Measurements from ENCODE around the gene CBFB.

CBFB gene

DNA sequence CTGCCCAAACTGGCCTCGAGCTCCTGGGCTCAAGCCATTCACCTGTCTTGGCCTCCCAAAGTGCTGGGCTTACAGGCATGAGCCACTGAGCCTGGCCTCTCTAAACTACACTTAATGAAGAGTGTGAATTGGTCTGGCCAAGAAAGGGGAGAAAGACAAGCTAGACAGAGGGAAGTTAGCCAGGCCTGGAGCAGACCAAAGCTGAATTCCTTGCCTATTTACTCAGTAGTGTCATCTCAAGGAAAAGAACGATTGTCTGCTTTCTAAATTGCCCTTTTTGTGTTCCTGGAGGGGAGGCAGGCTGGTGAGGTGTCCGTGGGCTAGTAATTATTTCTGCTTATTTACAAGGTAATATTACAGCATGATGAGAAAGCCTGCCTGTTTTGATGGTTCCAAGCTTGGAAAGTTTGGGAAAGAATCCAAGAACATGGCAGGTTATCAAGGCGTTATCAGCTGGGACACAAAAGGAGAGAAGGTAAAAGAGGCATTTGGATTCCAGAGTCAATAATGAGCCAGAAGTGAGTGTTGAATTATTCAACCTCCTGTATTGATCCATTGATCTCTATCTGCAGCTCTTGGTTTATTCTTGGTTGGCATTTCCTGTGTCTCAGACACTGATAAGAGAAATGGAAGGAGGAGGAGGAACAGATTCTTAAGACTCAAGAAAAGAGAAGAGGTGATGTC, 6.3 kb upstream of the CBFB start:
- Histone ChIP-seq H3K9me3 (ENCODE audit: severe bottlenecking) (no peaks in the 10 kb centered on the region), H3K27me3 (ENCODE audit: insufficient read depth, poor library complexity, severe bottlenecking) (no peaks in the 10 kb centered on the region), H3K4me3 (ENCODE audit: severe bottlenecking) (no peak overlapping the region), H3K4me1 (ENCODE audit: insufficient read depth, poor library complexity, severe bottlenecking) (no peaks in the 10 kb centered on the region), H3K36me3 (ENCODE audit: low read depth) (no peaks in the 10 kb centered on the region), H3K27ac (ENCODE audit: poor library complexity, severe bottlenecking) (no peak overlapping the region)
- ATAC-seq (ENCODE audit: low read depth) (no peak), DNase-seq (ENCODE audit: low spot score) (peak; percentile 16)
- TF ChIP-seq, protein P1, sequence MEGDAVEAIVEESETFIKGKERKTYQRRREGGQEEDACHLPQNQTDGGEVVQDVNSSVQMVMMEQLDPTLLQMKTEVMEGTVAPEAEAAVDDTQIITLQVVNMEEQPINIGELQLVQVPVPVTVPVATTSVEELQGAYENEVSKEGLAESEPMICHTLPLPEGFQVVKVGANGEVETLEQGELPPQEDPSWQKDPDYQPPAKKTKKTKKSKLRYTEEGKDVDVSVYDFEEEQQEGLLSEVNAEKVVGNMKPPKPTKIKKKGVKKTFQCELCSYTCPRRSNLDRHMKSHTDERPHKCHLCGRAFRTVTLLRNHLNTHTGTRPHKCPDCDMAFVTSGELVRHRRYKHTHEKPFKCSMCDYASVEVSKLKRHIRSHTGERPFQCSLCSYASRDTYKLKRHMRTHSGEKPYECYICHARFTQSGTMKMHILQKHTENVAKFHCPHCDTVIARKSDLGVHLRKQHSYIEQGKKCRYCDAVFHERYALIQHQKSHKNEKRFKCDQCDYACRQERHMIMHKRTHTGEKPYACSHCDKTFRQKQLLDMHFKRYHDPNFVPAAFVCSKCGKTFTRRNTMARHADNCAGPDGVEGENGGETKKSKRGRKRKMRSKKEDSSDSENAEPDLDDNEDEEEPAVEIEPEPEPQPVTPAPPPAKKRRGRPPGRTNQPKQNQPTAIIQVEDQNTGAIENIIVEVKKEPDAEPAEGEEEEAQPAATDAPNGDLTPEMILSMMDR (IDR thresholded peaks at IDR 0.05; ENCODE audit: poor library complexity, severe bottlenecking), result no peak

DNA sequence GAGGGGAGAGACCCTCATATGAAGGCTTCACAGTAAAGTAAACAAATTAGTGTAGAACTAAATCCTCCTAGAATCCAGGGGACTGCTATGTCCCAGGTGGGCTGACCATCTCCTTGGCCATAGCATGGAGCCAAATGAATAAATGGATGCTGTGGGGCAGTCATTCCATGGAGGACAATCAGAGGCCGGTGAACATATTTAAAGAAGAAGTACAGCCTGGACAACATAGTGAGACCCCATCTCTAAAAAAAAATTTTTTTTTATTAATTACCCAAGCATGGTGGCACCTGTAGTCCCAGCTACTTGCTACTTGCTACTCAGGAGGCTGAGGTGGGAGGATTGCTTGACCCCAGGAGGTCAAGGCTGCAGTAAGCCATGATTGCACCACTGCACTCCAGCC, 5.3 kb upstream of the CBFB start:
- DNase-seq (ENCODE audit: low spot score), result peak; percentile 1
- no peaks in the 10 kb centered on the region for H3K27me3 ChIP-seq (ENCODE audit: insufficient read depth, poor library complexity, severe bottlenecking)

DNA sequence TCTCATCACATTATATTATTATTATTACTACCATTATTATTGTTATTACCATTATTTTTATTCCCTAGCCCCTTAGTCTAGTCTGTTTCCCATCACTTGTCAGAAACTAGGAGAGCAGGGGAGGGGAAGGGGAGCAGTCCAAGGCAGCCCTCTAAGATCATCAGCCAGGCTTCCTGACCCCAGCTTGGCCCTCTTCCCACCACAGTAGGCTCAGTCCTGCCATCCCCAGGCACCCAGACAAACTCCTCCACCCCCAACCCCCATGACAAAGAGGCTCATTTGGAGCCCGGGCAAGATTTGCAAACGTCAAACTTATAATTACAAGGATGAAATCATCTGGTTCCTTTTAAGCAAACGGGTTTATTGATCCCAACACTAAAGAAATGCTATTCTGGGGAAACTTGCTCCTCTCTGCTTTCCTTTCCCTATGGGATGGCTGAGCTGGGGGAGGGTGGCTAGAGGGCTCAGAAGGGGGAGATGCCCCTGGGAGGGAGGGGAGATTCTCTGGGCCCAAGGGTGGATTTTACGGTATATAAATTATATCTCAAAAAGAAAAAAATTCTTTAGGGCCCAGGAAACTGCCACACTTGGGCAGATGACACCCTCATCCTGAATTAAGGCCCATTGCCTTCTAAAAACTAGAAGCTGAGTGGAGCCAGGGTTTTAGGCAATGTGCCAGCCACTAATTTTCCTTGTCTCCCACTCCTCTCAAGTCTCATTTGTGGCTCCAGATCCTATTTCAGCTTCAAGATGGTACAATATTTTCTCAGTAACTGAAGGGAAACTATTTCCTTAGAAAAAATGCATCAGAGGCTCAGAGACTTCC, 4.4 kb upstream of the CBFB start:
- Histone ChIP-seq H3K4me1 (ENCODE audit: insufficient read depth, poor library complexity, severe bottlenecking) (no peaks in the 10 kb centered on the region), H3K27me3 (ENCODE audit: insufficient read depth, poor library complexity, severe bottlenecking) (no peaks in the 10 kb centered on the region), H3K9me3 (ENCODE audit: severe bottlenecking) (no peaks in the 10 kb centered on the region), H3K36me3 (ENCODE audit: low read depth) (no peaks in the 10 kb centered on the region), H3K4me3 (ENCODE audit: severe bottlenecking) (no peak overlapping the region), H3K27ac (ENCODE audit: poor library complexity, severe bottlenecking) (no peak overlapping the region)
- TF ChIP-seq, protein P1 (IDR thresholded peaks at IDR 0.05; ENCODE audit: poor library complexity, severe bottlenecking), result no peak
- no peak for ATAC-seq (ENCODE audit: low read depth)
- DNase-seq (ENCODE audit: low spot score), result peak; percentile 29

More for the DNA sequence above, 5.3 kb upstream of the CBFB start:
- no peaks in the 10 kb centered on the region for H3K36me3 ChIP-seq (ENCODE audit: low read depth)
- no peaks in the 10 kb centered on the region for H3K4me1 ChIP-seq (ENCODE audit: insufficient read depth, poor library complexity, severe bottlenecking)
- no peak for ATAC-seq (ENCODE audit: low read depth)
- H3K4me3 ChIP-seq (ENCODE audit: severe bottlenecking), result no peak overlapping the region
- H3K9me3 ChIP-seq (ENCODE audit: severe bottlenecking), result no peaks in the 10 kb centered on the region
- H3K27ac ChIP-seq (ENCODE audit: poor library complexity, severe bottlenecking), result no peak overlapping the region
- TF ChIP-seq, protein P1 (IDR thresholded peaks at IDR 0.05; ENCODE audit: poor library complexity, severe bottlenecking), result no peak

DNA sequence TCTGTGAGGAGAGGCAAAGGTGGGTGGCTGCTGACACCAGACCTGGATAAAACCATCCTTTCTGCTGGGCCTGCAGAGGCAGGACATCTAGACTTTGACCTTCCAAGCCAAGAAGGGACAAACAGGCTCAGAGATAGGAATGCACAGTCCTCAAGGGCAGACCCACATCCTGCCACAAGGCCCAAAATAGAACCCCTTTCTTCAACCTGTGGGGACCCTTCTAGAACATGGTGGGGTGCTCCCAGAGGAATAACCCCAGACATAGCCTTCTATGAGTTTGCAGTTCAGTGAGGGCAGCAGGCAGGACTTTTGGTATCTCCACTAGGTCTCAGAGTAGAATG, 3.8 kb upstream of the CBFB start:
- H3K27ac ChIP-seq (ENCODE audit: poor library complexity, severe bottlenecking), result no peak overlapping the region

More for the DNA sequence above, 3.8 kb upstream of the CBFB start:
- H3K27me3 ChIP-seq (ENCODE audit: insufficient read depth, poor library complexity, severe bottlenecking), result no peaks in the 10 kb centered on the region
- ATAC-seq (ENCODE audit: low read depth), result no peak
- no peaks in the 10 kb centered on the region for H3K4me1 ChIP-seq (ENCODE audit: insufficient read depth, poor library complexity, severe bottlenecking)
- H3K36me3 ChIP-seq (ENCODE audit: low read depth), result no peaks in the 10 kb centered on the region
- DNase-seq (ENCODE audit: low spot score), result peak; percentile 11
- H3K4me3 ChIP-seq (ENCODE audit: severe bottlenecking), result no peak overlapping the region
- H3K9me3 ChIP-seq (ENCODE audit: severe bottlenecking), result no peaks in the 10 kb centered on the region
- TF ChIP-seq, protein P1 (IDR thresholded peaks at IDR 0.05; ENCODE audit: poor library complexity, severe bottlenecking), result no peak

All from RWPE2 (cell line).